Spleen (tissue), 7 donors: Measurements from ENCODE around the gene ANGEL2.

Experiments used
- CTCF ChIP-seq, 11 experiments: fragments of 200-600 bp in 7 of 11; fragments of 450-650 bp in 4 of 11; sonication (generic) in 4 of 11; IDR thresholded peaks in 8 of 11; conservative IDR thresholded peaks in 3 of 11; 1 replicate in 7 of 11; 2 replicates in 4 of 11; pipeline versions ENCODE4 v1.4.0 to v1.8.0; 2016 to 2021; ENCODE audit warnings: antibody characterized with exemption in 11 of 11, inconsistent platforms in 4 of 11, mild to moderate bottlenecking in 1 of 11
- POLR2A ChIP-seq, 3 donors: fragments of 450-650 bp; IDR thresholded peaks; one replicate each; pipeline ENCODE4 v1.5.1; 2017; ENCODE audit warnings: antibody characterized with exemption in 3 of 3, mild to moderate bottlenecking in 1 of 3
- POLR2AphosphoS5 ChIP-seq, 3 donors: sonication (generic); formaldehyde crosslinking; IDR thresholded peaks; one replicate each; pipeline ENCODE4 v1.5.1; 2017; ENCODE audit warnings: antibody characterized with exemption in 3 of 3
- donor health status: DM: no; HTN: no; CAD: no; lungs with moderate emphysema.
- donor health status: DM: no; HTN: no; CAD: no.
- donor health status: DM: no; HTN: no; CAD: no.

- no peak for TF ChIP-seq POLR2AphosphoS5 (IDR thresholded peaks at IDR 0.05)
- TF ChIP-seq CTCF (IDR thresholded peaks at IDR 0.05 in 8 of 11, conservative IDR thresholded peaks at IDR 0.05 in 3 of 11), result no peak
- no peak for TF ChIP-seq POLR2A (IDR thresholded peaks at IDR 0.05)
Measured at GRCh38 chr1:213017447-213018273, 2.0 kb upstream of the ANGEL2 start.
